HG03064 (cell line): ENCODE results near the gene NOC3L.

Experiments
- ATAC-seq: cut with Tn5 transposase; IDR thresholded peaks from one replicate; pipeline ENCODE4 v1.9.1; 2021; ENCODE audit warnings: low read depth; ENCODE audit not compliant: unreplicated experiment

The NOC3L gene

DNA sequence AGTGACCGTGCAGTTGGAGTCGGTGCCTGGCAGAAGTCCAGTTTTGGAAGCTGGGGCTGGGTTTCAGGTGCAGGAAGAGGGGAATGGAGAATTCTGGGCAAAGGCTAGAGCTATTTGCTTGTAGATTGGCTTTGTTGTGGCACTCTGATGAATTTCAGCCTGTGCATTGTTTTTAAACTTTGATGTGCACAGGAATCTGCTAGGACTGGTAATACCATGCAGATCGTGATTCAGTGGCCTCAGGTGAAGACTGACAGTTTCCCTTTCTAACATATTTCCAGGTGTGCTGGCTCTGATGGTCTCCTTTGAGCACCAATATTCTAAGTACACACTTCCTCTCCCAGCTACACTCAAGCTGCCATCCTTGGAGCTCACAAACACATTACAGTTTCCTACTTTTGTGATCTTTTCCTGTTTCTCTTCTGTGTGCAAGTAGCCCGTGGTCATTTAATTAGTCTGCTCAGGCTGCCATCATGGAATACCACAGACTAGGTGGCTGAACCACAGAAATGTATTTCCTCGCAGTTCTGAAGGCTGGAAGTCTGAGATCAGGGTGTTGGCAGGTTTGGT, 55.6 kb downstream of the NOC3L start:
- no peak for ATAC-seq

DNA sequence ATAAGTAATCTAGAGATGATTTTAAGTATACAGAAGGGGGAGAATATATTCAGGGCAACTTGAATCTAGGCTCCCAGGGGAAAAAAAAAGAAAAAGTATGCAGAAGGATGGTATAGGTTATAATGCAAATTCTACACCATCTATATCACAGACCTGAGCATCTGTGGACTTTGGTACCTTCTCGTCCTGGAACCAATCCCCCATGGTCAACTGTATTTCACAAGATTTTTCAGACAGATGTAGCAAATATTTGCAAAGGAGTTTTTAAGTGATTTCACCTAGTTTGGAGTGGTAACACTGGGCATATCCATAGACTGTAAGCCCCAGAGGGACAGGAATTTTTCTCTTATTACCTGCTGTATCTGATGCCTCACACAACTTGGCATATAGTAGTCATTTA, 58.8 kb downstream of the NOC3L start:
- ATAC-seq: no peak

DNA sequence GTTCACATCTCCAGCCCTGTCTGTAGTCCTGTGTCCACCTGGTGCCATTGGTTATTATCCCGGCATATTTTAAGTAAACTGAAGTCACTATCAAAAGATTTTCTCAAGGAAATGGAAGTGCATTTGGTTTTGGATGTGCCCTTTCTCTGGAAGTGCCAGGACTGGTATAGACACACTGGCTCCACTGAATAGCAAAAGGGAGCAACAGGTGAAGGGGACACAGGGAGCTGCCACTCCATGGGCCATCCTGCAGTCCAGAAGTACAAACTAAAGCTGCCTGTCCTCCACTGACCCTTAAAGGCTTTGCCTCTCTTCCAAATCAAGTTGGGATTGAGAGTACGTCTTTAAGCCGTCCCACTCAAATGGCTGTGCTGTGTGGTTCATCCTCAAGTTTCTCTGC, 62.7 kb downstream of the NOC3L start:
- no peak for ATAC-seq

DNA sequence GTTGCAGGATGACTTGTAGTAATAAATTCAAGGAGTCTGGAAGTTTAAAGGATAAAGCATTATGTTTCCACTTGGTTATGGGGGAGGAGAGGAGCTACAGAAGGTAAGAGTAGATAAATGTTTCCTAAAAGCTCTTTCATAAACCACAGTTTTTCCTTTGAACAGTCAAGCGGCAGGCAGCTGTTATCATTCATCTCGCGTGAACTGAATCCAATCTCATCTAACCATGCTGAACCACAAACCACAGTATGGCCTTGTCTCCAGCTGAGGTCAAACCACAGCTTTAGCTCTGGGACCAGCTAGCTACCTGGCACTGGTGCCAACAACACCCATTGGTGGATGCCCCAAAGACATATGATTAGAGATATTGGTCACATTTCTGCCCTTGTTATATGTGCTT, 63.3 kb downstream of the NOC3L start:
- no peak for ATAC-seq

DNA sequence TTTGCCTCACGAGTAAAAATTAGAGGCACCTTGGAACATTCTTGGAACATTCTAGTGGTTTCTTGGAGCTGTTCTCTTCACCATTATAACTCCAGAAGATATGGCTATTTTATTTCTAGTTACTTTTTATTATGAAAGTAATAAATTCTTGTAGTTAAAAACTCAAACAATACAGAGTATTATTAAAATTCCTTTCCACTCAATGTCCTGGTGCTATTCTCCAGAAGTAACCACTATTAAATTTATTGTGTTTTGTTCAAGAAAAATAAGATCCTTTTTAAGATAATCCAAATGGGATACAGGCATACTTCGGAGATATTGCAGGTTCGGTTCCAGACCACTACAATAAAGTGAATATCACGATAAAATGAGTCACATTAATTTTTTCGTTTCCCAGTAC, 68.6 kb downstream of the NOC3L start:
- ATAC-seq: no peak

DNA sequence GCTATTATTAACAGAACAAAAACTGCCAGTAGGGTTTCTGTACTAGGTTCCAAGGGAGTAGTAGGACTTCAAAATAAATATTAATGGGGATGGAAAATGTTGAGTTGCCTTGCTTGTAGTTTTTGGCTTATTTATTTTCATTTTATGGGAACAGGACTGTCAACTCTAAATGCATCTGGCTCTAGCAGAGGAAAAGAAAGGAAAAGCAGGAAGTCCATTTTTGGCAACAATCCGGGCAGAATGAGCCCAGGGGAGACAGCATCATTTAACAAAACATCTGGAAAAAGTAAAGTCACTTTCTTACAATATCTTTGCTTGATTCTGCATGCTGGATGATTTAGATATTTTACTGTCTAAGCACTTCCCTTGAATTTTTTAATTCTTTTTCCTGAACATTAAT, 69.4 kb downstream of the NOC3L start:
- no peak for ATAC-seq

DNA sequence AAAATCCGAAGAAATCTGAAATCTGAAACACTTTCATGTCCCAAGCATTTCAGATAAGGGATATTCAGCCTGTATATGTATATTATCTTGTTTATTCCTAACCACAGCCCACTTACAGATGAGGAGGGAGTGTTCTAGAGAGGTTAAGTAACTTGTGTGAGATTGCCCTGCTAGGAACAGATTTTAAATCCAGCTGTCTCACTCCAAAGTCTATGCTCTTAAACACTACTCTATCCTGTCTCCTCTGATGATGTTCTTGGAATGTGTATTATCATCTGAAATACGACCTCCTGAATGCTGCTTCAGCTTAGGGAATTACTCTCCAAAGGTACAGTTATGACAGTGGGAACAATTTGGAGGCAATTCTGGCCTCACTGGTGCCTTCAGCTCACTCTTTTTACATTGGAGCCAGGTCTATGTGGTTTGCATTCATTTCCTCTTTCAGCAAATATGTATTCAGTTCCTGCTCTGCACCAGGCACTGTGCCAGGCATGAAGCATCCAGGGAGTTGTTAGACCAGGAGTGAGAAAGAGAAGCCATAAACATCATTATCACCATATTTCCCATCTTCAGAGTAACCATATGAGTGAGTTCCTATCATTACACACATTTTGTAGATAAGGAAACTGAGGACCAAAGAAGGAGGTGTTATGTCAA, 70.2 kb downstream of the NOC3L start:
- no peak for ATAC-seq

DNA sequence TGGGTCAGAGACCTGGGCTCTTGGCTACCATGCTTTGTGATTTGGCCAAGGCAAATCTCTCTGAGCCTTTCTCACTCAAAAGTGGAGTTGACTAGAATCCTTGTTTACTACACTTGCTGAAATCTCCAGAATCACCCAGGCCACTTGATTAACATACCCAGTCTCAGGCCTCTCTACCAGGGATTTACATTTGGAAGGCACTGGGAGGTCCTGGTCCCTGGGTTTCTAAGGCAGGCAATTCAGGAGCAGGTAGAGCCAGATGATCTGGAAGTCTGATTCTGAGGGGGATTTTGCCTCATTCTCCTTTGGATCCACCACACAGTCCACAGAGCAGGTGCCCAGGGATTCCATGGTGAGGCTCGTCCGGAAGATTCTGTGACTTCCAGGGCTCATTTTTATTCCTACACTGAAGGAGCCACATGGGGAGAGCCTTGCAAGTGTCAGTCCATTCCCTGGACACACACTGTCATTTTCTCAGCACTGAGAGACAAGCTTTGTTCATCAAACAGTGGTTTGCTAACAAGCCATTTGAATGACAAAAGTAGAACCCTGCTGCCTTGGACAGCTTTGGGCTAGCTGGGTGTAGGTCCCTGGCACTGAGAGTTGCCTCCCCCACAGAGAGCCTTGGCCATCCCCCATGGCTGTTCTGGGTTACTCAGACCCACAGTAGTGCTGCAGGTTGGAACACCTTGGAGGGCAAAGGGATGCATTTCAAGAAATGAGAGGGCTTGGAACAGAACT, 74.2 kb downstream of the NOC3L start:
- no peak for ATAC-seq

DNA sequence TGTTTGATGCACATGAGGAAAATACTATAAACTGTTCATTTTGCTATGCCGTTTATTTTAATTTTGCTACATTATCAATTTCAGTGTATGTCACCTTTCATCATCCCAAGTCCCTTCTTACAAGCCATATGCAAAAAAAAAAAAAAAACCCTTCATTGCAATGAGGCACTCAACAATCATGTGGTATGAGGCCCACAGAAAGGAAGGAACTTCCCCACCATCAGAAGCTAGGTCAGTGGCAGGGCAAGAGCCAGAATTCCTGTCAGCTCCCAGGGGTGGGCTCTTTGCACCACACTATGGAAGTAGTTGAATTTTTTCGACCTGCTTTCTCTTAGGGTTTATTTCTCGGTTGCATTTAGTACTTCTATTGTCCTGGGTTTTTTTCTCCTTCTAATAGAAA, 75.4 kb downstream of the NOC3L start:
- ATAC-seq: no peak

DNA sequence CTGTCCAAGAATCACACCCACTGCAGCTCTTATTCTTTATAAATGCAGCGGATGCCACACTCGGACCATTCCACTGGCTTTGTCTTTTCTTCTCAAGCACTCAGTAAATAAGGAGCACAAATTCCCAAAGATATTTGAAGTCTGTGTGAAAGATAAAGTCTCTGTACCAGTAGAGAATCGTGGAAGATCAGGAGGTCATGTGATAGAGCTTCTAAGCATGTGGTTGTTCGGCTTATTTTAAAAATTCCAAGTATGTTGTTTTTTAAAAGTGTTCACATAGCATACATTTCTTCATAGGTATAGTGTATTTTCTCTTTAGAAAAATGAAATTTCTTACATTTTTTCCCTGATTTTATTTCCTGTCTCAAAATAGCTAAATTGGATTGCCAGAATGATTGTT, 75.8 kb downstream of the NOC3L start:
- no peak for ATAC-seq

DNA sequence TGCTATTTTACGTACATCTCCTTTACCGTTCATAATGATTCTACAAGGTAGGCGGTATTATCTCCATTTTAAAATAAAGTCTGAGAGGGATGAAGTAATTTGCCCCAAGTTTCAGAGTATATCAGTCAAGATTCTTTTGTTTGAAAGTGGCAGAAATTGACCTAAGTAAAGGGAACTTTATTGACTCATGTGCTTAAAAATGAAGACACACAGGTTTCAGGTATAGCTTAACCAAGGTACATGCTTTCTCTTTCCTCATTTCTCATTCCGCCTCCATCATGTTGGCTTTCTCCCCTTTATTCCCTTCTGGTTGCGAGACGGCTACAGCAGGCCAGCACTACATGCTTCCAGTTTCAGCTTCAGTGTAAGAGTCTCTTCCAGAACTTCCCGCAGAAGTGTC, 77.5 kb downstream of the NOC3L start:
- no peak for ATAC-seq
